D721Med (cell line): ENCODE data around the gene HLA-E.
A peak's percentile ranks its signal among the peaks of the same experiment; 100 is the strongest.
"Not testable (repeated sequence)": the region's sequence is repeated elsewhere in the genome, so short reads cannot be mapped to it uniquely, and the experiment has no call there.

Experiments used
- DNase-seq: peaks from one replicate; pipeline ENCODE4 v3.0.0; 2011; ENCODE audit warnings: low spot score; ENCODE audit not compliant: insufficient read length
- FAIRE-seq: peaks from 2 replicates; lab custom pipeline; 2011; peaks lifted over from hg19 to GRCh38; lab: Jason Lieb, UNC
- TF ChIP-seq, protein P1 (sequence below): IDR thresholded peaks from 2 replicates; pipeline ENCODE4 v1.5.1; 2012; ENCODE audit warnings: mild to moderate bottlenecking, control low read depth; ENCODE audit not compliant: insufficient read depth; ENCODE audit errors: missing control alignments

Gene HLA-E

DNA sequence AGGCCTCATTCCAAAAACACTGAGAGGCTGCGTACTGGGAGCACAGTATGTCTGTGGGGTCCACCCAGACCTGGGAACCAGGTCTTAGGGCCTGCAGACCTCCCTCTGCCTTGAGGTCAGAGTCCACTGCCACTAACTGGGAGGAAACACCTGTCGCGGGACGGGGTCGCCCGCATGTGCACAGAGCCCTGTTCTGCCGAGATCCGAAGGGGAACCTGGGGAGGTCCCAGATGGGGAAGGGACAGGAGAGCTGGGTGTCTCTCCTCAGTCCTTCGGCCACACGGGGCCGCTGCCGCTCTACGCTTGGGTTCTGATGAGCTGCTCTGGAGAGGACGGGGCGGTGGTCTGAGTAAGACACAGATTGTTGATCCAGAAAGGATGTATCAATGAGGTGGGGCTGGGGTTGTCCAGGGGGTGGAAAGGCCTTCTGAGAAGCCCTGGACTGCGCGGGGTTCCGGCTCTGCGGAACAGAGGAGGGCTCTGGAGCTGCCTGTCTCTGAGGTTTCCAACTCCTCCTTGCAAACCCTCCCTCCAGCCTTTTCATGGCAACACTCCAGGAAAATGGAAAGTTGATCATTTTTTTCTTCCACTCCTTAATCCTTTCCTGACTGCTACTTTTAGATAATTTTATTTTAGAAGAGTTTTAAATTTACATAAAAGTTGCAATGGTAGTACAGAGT is 7.2 kb upstream of the HLA-E start:
- not testable (repeated sequence) for FAIRE-seq, DNase-seq
- TF ChIP-seq, protein P1, sequence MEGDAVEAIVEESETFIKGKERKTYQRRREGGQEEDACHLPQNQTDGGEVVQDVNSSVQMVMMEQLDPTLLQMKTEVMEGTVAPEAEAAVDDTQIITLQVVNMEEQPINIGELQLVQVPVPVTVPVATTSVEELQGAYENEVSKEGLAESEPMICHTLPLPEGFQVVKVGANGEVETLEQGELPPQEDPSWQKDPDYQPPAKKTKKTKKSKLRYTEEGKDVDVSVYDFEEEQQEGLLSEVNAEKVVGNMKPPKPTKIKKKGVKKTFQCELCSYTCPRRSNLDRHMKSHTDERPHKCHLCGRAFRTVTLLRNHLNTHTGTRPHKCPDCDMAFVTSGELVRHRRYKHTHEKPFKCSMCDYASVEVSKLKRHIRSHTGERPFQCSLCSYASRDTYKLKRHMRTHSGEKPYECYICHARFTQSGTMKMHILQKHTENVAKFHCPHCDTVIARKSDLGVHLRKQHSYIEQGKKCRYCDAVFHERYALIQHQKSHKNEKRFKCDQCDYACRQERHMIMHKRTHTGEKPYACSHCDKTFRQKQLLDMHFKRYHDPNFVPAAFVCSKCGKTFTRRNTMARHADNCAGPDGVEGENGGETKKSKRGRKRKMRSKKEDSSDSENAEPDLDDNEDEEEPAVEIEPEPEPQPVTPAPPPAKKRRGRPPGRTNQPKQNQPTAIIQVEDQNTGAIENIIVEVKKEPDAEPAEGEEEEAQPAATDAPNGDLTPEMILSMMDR = peak; percentile 65

DNA sequence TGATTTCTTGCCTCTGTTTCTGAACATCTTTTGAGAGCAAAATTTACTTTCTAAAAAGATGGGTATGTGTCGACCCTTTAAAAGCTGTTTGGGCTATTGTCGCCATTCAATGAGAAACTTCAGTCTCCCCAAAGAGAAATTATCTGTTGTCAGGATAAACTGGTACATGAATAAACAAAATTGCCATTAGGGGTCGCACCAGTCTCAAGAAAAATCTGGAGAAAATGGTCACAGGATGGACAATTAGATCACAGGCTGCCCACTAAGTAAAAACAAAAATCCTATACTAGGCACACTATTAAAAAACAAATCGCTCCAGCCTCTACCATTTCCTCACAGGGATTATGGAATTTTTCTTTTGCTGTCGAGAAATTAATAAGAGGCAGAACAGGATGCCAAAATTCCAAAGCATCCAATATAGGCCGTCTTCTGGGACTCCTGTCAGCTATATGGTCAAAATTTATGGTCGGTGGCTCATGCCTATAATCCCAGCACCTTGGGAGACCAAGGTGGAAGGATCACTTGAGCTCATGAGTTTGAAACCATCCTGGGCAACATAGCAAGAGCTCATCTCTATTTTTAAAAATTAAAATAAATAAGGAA is 5.5 kb upstream of the HLA-E start:
- FAIRE-seq = no peak
- DNase-seq = no peak
- TF ChIP-seq, protein P1 = peak; percentile 62

DNA sequence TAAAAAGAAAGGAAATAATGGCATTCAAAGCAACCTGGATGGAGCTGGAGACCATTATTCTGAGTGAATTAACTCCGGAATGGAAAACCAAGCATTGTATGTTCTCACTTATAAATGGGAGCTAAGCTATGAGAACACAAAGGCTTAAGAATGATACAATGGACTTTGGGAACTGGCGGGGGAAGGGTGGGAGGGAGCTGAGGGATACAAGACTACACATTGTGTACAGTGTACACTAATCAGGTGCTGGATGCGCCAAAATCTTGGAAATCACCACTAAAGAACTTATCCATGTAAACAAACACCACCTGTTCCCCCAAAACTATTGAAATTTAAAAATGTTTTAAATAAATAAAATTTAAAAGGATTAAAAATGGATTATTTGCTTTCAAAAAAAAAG is 4.1 kb upstream of the HLA-E start:
- TF ChIP-seq, protein P1 = no peak
- FAIRE-seq (no peak), DNase-seq (no peak)

DNA sequence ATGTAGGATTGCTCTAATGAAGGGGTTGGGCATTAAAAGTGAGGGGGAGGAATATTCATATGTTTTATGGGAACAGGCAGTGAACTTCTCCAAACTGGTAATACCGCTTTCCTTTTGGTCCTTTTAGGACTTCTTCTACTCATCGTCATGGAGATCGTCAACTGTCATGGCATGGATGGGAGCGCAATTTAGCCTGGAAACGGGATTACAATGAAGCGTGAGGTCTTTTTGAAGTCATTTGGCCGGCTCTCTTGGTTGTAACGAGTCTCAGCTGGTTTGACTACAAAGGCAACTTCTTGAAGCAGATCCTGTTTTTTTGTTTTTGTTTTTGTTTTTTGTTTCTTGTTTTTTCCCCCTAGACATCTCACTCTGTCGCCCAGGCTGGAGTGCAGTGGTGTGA is 1.4 kb upstream of the HLA-E start:
- DNase-seq (no peak), FAIRE-seq (no peak)
- TF ChIP-seq, protein P1 = no peak

DNA sequence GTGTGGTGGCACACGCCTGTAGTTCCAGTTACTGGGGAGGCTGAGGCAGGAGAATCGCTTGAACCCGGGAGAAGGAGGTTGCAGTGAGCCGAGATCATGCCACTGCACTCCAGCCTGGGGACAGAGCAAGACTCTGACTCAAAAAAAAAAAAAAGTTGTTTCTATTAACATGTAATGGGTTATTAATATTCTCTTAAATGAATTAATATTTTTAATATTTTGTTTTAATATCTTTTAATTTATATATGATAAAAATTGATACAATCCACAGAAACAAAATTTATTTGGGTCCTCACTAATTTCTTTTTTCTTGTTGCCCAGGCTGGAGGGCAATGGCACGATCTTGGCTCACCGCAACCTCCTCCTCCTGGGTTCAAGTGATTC is 620 bp upstream of the HLA-E start:
- DNase-seq, FAIRE-seq: not testable (repeated sequence)

DNA sequence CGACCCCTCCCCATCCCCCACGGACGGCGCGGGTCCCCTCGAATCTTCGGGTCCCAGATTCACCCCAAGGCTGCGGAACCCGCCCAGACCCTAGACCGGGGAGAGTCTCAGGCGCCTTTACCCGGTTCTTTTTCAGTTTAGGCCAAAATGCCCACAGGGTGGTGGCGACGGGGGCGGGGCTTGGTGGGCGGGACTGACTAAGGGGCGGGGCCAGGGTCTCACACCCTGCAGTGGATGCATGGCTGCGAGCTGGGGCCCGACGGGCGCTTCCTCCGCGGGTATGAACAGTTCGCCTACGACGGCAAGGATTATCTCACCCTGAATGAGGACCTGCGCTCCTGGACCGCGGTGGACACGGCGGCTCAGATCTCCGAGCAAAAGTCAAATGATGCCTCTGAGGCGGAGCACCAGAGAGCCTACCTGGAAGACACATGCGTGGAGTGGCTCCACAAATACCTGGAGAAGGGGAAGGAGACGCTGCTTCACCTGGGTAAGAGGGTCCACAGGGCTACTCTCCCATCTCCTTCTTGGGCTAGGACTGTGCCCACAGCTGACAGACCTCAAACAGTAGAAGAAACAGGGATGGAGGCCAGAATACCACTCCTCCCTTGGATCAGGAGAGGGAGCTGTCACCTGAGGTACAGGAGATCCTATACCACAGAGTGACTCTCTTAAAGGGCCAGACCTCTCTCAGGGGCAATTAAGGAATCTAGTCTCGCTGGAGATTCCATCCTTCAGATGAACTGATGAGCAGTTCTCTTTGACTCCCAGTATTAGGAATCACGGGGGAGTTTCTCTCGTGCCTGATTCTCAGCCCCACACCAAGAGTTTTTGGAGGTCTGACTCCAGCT is 942 bp downstream of the HLA-E start:
- TF ChIP-seq, protein P1 = no peak
- no peak for FAIRE-seq
- no peak for DNase-seq

DNA sequence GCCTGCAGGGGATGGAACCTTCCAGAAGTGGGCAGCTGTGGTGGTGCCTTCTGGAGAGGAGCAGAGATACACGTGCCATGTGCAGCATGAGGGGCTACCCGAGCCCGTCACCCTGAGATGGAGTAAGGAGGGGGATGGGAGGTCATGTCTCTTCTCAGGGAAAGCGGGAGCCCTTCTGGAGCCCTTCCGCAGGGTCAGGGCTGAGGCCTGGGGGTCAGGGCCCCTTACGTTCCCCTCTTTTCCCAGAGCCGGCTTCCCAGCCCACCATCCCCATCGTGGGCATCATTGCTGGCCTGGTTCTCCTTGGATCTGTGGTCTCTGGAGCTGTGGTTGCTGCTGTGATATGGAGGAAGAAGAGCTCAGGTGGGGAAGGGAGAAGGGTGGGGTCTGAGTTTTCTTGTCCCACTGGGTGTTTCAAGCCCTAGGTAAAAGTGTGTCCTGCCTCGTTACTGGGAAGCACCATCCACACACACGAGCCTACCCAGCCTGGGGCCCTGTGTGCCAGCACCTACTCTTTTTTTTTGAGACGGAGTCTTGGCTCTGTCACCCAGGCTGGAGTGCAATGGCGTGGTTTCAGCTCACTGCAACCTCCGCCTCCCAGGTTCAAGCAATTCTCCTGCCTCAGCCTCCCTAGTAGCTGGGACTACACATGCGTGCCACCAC is 2.1 kb downstream of the HLA-E start:
- not testable (repeated sequence) for FAIRE-seq, DNase-seq
